NAMALWA (cell line): ENCODE data around the gene HS3ST3A1.

Experiments
- DNase-seq: peaks from one replicate; pipeline ENCODE4 v3.0.0-alpha.2; 2015; ENCODE audit warnings: low spot score

HS3ST3A1 gene

DNA sequence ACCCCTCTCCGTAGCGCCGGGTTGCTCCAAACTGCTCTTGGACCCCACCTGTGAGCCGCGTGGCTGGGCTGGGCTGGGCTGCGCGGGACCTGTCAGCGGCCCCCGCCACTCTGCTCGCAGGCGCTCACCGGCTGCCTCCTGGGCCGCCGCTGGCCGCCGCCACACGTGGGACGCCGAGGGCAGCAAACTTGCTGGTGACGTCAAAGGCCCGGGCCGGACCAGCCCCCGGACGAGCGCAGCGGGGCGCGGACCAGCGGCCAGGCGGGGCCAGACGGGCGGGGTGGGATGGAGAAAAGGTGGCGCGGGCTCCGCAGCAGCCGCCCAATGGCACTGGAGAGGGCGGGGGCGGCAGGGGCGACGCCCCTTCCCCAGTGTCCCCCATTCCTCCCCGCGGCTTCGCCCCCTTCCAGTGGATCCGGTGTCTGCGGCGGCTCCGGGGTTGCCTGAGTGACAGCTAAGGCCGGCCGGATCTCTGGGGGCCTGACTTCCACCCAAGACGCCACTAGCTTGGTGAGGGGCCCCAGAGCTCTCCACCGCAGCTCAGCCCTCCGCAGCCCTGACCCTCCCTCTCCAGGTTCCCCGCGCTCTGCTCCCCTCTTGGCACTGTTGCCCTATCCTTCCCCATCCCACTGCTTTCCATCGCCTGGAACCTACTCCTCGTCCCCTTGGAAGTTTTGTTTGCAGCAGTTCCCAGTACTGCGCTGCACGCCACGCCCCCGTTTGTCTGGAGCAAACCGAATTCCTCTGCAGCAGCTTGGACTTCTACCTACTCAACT is at the start of gene HS3ST3A1:
TSS of gene HS3ST3A1 (minus strand) at position 154 of the 776 bp plus-strand sequence. CDS start 800 bp downstream, outside the sequence.
- DNase-seq: no peak

DNA sequence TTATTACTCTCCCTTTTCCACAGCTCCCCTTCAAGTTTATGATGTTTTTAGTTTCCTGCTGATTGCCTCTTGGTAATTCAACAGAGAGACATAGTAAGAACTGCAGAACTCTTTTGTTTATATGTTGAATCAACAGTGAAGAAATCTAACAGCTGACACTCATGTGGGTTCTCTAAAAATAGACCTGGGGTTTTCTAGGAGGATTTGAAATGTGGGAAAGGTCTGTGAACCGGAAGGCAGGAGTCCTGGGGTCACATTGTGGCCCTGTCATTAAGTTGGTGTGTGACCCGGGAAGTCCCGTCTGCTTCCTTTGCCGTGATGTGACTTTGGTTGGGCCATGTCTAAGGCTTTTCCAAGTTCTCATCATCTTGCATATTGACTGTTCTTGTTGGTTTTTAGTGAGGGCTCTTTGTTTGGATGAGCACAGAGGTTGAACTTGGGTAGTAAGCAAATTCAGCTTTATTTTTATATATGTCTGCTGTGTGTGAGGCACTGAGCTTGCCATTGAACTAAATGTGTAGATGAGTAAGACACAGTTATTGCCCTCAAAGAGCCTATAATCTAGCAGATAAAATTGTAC is 48.5 kb upstream of the HS3ST3A1 start:
- no peak for DNase-seq

DNA sequence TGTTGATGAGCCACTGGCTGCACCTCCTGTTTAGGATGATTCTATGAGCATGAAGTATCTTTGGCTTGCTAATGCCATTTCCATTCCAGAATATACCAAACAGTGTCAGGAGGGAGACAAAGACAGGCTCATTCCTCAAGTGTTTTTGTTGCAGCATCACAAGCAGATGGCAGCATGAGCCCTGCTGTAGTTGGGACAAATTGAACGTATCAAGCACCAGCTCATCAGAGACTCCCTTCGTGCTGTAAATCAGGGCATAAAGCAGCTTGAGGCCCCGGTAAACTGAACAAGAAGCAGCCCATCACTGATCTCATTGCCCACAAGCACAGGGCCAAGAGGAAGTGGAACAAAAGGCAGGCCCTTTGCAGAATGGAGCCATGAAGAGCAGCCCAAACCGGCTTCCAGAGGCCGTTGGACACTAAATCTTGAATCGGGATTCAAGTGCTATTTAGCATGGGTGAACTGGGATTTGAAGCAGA is 45.9 kb upstream of the HS3ST3A1 start:
- no peak for DNase-seq

DNA sequence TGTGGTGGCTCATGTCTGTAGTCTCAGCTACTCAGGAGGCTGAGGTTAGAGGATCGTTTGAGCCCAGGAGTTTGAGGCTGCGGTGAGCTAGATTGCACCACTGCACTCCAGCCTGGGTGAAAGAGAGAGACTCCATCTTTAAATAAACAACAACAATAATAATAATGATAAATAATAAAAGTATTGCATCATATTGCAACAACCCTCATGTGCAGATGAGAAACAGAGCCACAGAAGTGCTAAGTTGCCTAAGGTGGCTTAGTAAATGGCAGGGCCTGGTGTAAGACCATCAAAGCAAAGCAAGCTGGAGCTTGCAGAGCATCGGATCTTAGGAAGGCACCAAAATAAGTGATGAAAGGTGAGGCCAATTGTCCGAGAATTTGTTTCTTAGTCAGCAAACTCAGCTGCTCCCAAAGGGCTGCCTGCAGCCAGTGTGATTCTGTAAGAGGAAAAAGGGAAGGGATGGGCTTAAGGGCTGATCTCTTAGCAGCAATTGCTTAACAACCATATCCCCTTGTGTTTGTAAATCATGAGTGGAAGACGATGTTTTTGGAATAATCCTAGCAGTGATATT is 45.3 kb upstream of the HS3ST3A1 start:
- DNase-seq: no peak

DNA sequence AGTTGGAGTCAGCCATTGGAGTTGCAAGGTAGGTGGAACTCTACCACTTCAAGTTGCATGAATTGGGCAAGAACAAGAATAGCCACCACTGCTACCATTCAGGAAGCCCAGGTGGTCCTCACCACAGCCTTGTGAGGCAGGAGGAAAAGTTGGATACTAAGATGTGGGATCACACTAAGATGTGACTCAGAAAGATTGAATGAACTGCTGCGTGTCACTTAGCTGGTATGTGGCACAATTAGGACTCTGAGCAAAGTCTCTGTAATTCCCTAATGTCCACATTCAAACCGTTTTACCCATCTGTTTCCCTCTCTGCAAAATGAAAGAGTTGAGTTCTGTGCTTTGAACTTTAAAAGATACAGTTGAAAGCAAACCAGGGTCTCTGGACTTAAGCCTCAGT is 44.7 kb upstream of the HS3ST3A1 start:
- no peak for DNase-seq

DNA sequence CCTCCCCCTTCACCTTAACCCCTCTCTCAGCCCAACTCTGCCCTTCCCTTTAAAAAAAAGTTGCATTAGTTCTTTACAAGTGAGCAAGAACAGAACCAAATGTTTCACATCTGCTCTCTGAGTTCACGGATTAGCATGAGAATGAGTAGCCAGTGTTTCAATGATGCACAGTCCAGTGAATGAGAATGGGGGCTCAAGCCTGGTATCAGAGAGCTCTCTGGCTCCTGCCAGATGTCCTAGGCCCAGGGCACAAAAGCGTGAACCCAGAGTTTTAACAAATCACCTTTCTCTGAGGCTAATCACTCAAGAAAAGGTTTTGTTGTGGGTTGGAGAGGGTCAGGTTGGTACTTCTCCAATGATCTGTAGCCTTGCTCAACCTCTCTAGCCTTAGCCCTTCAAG is 41.5 kb upstream of the HS3ST3A1 start:
- DNase-seq: no peak

DNA sequence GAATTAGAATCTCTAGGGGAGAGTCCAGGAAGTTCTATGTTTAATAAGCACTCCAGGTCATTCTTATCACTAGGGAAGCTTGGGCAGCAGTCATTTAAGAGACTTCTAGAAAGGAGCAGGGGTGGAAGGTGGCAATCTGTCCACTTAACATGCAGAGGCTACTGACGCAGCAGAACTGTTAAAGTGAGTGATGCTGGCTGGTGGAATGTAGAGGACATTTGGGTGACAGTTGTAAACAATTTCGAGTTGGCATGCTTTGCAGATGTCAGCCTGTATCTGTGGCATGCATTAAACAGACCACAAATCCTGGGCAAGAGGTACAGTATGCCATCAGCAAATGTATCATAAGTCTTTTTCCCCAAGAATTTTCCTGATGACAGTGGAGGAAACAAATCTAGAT is 40.5 kb upstream of the HS3ST3A1 start:
- DNase-seq: no peak

DNA sequence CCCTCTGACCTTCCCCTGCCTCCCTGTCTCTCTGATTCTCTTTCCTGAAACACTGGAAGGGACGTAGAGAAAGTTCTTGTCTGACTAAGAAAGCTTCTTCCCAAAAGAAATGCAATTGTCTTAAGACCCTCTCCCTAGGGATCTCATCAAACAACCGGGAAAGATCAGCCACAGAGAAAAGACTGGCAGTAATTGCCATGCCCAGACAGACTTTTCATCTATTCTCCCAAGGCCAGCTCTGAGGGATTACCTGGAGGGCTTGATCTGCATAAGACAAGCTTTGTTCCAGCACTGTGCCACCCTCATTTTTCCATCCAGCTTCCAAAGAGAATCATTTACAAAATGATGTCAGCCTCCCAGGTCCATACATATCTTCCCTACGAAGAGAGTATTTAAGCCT is 38.8 kb upstream of the HS3ST3A1 start:
- DNase-seq: no peak

DNA sequence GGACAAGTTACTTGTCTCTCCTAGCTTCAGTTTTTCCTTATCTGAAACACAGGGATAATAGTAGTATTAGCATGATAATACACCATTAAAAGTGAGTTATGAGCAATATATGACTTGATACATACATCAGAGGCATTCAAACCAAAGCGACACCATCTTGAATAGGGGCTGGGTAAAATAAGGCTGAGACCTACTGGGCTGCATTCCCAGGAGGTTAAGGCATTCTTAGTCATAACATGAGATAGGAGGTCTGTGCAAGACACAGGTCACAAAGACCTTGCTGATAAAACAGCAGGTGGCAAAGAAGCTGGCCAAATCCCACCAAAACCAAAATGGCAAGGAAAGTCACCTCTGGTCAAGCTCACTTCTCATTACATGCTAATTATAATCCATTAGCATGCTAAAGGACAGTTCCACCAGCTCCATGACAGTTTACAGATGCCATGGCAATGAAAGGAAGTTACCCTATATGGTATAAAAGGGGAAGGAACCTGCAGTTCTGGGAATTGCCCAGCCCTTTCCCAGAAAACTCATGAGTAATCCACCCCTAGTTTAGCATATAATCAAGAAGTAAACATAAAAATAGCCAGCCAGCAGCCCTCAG is 37.2 kb upstream of the HS3ST3A1 start:
- no peak for DNase-seq

DNA sequence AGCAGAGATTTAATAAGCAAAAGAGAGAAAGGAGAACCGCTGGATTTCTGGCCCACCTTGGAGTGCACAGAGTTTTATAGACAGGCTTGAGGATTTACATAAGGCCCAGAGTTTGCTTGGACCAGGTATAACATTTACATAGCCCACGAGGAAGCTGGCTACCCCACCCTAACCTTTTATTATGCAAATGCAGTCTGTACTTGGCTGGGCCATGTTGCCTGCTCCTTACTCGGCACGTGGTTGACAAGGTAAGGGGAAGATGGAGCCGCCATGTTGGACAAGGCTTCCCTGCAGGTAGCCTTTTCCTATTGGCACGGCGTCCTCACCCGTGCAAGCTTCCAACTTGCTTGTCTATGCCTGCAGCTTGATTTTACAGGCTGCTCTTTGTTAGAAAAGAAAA is 35.2 kb upstream of the HS3ST3A1 start:
- no peak for DNase-seq

DNA sequence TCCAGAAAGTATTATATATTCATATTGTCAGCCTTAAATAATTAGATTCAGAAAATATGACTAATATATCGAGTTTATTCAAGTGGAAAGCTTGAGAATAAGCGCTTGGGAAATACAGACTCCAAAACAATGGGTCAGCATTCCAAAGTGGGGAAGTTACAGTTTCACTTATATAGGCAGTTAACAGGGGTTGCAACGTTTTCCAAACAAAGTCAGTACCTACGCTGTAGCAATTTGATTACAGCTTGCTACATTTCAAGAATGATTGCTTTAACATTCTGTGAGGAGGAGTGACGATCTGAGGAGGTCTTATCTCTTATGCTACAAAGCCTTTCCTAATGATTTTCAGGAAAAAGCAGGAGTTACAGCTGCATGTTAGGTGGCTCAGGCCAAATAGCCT is 34.2 kb upstream of the HS3ST3A1 start:
- no peak for DNase-seq

DNA sequence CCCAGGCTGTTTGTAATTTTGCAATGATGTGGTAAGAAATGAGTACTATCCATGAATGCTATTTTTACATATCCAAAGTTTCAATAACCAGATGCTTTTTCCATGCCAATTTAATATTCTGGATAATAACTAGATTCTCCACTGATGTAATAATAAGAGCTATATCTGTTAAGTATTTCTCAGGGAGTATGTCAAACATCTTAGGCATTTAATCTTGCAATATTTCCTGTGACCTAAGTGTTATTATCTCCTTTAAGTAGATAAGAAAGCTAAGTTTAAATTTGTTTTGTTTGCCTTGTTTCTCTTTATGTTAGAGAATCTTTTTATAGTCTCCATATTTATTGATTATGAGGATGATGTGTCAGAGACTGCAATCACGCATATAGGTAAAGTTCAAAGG is 32.3 kb upstream of the HS3ST3A1 start:
- no peak for DNase-seq

DNA sequence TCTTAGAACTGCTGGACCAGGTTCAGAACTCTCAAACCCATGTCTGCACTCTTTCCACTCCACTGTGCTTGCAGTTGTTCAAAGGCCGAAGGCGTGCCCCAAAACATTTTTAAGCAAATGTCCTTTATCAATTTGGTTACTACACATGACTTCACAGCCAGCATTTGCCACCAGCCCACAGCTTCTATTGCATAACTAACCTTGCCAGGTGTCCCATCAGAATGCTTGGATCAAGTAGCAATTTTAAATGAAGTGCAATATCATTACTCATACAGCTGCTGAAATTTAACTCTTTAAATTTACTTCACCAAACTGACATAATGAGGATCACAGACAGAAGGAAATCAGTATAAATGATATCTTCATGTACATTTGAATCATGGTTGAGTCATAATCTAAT is 29.8 kb upstream of the HS3ST3A1 start:
- no peak for DNase-seq

DNA sequence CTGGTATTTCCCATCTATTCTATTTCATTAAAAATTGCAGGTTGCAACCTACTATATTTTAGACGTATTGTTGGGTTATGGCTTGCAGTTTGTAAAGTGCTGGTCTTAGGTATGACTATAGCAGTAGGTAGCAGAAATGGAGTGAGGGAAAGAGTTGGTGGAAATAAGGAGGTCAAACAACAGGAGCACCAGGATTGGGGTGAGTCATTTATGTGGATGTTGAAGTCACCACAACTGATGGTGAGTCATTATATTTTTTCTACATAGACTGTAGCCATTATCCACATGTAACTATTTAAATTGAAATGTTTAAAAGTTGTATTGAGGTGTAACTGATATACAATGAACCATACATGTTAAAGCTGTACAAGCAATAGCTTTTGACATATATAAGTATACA is 25.0 kb upstream of the HS3ST3A1 start:
- no peak for DNase-seq

DNA sequence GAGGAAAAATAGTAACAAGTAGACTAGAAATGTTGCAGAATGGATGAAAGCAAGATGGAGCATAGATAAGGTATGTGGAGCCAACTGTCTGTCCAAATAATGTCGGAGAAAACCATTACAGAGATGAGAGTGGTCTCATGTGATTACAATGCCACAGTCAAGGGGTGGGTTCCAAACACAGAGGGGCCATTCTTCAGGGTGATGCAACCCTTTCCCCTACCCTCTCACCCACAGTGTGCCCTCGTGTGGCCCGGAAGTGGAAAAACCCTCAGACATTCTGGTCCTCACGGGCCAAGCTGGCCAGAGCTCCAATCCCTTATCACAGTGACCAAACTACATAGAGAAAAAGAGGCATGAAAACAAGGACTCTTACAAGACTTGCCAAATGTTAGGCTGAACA is 17.7 kb upstream of the HS3ST3A1 start:
- DNase-seq: no peak

DNA sequence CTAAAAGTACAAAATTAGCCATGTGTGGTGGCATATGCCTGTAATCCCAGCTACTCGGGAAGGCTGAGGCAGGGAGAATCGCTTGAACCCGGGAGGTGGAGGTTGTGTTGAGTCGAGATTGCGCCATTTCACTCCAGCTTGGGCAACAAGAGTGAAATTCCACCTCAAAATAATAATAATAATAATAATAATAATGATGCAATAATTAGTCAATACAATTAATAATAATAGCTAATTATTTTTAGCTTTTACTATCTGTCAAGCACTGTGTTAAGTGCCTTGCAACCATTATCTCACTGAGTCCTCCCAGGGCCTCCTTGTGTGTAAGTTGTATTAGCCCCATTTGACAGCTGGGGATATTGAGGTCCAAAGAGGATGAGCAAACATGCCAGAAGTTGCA is 14.3 kb upstream of the HS3ST3A1 start:
- no peak for DNase-seq

DNA sequence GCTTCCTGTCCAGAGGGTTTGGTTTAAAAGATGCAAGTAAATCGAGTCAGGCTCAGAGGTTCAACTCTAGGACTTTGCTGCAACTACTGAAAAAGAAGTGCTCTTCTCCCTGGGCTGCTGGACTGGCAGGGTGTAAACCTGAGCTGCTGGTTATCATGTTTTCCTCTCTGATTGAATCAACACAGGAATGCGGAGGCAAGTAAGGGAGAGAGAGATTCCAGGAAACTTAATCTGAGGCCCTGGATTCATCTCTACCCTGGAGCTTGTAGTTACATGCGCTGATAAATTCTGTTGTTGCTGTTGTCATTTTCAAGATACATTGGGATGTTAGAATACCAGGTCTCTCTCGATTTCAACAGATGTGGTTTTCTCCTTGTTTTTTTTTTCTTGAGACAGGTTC is 8.2 kb upstream of the HS3ST3A1 start:
- no peak for DNase-seq

DNA sequence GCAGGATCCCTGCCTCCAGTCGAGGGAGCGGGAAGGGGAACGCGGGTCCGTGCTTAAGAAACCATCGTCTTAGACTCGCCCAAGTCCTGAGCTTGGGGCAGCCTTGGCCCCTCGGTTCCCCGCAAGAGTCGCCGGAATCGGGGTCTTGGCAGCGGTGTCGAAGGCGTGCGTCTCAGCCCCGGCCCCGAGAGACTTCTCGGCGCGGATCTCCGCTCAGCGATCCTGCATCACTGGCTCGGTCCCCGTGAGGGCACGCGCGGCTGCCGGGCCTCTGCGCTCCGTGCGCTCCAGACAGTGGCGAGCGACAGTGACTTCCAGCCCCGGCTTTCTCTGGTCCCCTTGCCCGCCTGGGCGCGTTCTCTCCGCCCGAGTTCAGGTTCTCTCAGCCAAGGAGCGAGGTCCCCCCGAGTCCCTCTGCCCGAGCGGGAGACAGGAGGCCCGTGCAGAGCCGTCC is 380 bp downstream of the HS3ST3A1 start:
- DNase-seq: no peak

DNA sequence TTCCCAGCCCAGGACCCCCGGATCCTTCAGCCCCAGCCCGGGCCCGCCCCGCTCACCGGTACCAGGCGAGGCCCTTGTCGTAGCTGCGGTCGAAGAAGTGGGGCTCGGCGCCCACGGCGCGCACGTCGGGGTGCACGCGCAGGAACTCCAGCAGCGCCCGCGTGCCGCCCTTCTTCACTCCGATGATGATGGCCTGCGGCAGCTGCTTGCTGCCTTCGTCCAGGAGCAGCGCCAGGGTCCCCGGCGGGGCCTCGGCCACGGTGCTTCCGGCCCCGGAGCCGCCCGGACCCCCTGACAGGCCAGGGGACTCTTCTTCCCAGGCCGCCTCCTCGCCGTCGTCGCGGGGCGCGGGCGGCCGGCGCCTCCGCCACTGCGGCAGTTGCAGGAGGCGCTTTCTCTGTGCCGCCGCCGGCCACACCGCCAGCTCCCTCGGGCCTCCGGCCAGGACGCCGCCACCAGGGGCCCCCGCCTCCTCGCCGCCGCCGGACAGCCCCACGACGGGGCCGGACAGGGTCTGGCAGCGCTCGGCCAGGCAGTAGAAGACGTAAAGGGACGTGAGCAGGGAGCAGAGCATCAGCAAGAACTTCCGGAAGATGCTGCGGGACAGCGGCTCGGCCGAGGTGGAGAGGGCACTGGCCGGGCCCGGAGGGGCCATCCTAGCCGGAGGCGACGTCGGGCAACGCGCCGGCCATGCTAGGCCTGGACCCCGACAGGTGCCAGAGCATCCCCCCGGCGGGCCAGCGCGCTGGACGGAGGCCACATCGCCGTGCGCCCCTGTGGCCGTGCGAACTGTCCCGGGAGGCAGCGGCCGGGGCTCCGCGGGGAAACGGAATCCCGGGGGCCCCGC is 1.0 kb downstream of the HS3ST3A1 start:
- no peak for DNase-seq

DNA sequence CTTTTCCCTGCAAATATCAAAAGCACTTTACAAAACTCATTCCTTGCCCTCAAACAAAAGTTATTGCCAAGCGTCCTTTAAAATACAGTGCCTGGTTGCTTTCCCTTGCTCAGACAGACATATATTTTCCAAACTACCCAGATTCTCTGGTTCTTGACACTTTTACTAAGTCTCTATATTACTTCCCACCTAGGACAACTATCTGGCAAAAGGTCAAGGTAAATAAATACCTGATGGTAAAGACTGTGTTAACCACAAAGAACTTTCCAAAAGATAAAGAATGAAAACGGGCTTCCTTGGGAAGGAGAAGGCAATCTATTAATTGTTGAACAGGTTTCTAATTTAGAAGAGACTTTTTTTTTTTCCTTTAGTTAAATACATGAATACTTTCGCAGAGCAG is 1.9 kb downstream of the HS3ST3A1 start:
- DNase-seq: no peak

DNA sequence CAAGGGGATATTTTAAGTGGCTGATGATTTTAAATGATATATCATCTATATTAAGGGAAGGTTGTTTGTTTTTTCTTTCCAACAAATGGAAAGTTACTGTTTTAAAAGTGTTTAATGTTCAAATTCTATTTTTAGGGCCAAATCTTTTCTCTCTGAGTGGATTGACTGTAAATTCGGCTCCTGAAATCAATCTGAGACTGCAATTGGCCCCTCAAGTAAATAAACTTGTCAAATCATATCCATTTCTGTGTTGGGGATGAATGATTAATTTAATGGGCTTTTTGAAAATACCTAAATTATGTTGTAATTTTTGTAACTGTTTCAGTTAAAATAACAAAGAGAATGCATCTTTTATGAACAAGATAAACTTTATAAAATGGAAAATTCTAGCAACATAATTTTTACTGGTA is 2.6 kb downstream of the HS3ST3A1 start:
- no peak for DNase-seq
